ENCODE measurements around the gene SHISA9.

The SHISA9 gene

GRCh38 chr16:12881740-12882139, 19.7 kb upstream of the SHISA9 start:
- TF ChIP-seq PATZ1 (CRISPR knock-in tag; IDR thresholded peaks at IDR 0.05; ENCODE audit: borderline replicate concordance) (no peak), BACH2 (CRISPR knock-in tag; IDR thresholded peaks at IDR 0.05; ENCODE audit: borderline replicate concordance) (no peak), PPARA (CRISPR knock-in tag; IDR thresholded peaks at IDR 0.05; ENCODE audit: borderline replicate concordance) (no peak), CSDC2 (CRISPR knock-in tag; IDR thresholded peaks at IDR 0.05) (no peak), ZC3H10 (CRISPR knock-in tag; IDR thresholded peaks at IDR 0.05) (no peak), ZNF565 (CRISPR knock-in tag; conservative IDR thresholded peaks at IDR 0.05; ENCODE audit: low read depth) (no peak), ZNF8 (CRISPR knock-in tag; IDR thresholded peaks at IDR 0.05) (no peak), ESRRG (CRISPR knock-in tag; IDR thresholded peaks at IDR 0.05) (no peak), ARNTL (CRISPR knock-in tag; IDR thresholded peaks at IDR 0.05; ENCODE audit: borderline replicate concordance, low read depth) (no peak), TCF4 (CRISPR knock-in tag; IDR thresholded peaks at IDR 0.05; ENCODE audit: borderline replicate concordance) (no peak), ZFP30 (CRISPR knock-in tag; IDR thresholded peaks at IDR 0.05) (no peak), RARB (CRISPR knock-in tag; IDR thresholded peaks at IDR 0.05) (no peak), OSR1 (CRISPR knock-in tag; IDR thresholded peaks at IDR 0.05) (no peak), ZFP3 (CRISPR knock-in tag; IDR thresholded peaks at IDR 0.05) (no peak), SNAI2 (CRISPR knock-in tag; IDR thresholded peaks at IDR 0.05) (no peak)
- TF ChIP-seq, protein P1, sequence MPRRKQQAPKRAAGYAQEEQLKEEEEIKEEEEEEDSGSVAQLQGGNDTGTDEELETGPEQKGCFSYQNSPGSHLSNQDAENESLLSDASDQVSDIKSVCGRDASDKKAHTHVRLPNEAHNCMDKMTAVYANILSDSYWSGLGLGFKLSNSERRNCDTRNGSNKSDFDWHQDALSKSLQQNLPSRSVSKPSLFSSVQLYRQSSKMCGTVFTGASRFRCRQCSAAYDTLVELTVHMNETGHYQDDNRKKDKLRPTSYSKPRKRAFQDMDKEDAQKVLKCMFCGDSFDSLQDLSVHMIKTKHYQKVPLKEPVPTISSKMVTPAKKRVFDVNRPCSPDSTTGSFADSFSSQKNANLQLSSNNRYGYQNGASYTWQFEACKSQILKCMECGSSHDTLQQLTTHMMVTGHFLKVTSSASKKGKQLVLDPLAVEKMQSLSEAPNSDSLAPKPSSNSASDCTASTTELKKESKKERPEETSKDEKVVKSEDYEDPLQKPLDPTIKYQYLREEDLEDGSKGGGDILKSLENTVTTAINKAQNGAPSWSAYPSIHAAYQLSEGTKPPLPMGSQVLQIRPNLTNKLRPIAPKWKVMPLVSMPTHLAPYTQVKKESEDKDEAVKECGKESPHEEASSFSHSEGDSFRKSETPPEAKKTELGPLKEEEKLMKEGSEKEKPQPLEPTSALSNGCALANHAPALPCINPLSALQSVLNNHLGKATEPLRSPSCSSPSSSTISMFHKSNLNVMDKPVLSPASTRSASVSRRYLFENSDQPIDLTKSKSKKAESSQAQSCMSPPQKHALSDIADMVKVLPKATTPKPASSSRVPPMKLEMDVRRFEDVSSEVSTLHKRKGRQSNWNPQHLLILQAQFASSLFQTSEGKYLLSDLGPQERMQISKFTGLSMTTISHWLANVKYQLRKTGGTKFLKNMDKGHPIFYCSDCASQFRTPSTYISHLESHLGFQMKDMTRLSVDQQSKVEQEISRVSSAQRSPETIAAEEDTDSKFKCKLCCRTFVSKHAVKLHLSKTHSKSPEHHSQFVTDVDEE (CRISPR knock-in tag; IDR thresholded peaks at IDR 0.05) = no peak
- TF ChIP-seq, protein P2, sequence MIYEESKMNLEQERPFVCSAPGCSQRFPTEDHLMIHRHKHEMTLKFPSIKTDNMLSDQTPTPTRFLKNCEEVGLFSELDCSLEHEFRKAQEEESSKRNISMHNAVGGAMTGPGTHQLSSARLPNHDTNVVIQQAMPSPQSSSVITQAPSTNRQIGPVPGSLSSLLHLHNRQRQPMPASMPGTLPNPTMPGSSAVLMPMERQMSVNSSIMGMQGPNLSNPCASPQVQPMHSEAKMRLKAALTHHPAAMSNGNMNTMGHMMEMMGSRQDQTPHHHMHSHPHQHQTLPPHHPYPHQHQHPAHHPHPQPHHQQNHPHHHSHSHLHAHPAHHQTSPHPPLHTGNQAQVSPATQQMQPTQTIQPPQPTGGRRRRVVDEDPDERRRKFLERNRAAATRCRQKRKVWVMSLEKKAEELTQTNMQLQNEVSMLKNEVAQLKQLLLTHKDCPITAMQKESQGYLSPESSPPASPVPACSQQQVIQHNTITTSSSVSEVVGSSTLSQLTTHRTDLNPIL (CRISPR knock-in tag; IDR thresholded peaks at IDR 0.05; ENCODE audit: low read depth) = no peak
- ATAC-seq = no peak

GRCh38 chr16:12885742-12886141, 15.7 kb upstream of the SHISA9 start:
- no peak for ATAC-seq
- TF ChIP-seq TOX (CRISPR knock-in tag; IDR thresholded peaks at IDR 0.05; ENCODE audit: borderline replicate concordance) (no peak), ARNTL (CRISPR knock-in tag; IDR thresholded peaks at IDR 0.05; ENCODE audit: borderline replicate concordance, low read depth) (no peak)

DNA sequence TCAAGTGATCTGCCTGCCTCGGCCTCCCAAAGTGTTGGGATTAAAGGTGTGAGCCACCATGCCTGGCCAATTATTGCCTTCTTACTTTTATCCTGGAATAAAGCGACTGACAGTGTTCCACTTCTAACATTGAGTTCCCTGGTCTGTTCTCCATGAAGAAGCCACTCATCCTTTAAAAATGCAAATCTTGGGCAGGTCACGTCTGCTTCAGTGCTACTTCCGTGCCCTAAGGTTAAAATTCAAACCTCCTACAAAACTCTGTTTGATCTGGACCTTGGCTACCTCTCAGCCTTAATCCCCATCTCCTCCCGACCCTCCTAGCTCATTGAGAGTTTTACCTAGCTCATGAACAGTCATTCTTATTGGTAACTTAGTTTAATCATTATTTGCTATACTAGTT, 9.6 kb upstream of the SHISA9 start:
- TF ChIP-seq, protein P1 (CRISPR knock-in tag; IDR thresholded peaks at IDR 0.05) = no peak
- no peak for TF ChIP-seq OSR1 (CRISPR knock-in tag; IDR thresholded peaks at IDR 0.05)
- no peak for TF ChIP-seq PPARA (CRISPR knock-in tag; IDR thresholded peaks at IDR 0.05; ENCODE audit: borderline replicate concordance)
- no peak for TF ChIP-seq ARNTL (CRISPR knock-in tag; IDR thresholded peaks at IDR 0.05; ENCODE audit: borderline replicate concordance, low read depth)
- TF ChIP-seq ZFP3 (CRISPR knock-in tag; IDR thresholded peaks at IDR 0.05) = no peak
- no peak for TF ChIP-seq TOX (CRISPR knock-in tag; IDR thresholded peaks at IDR 0.05; ENCODE audit: borderline replicate concordance)
- no peak for TF ChIP-seq ZFP30 (CRISPR knock-in tag; IDR thresholded peaks at IDR 0.05)
- TF ChIP-seq, protein P2 (CRISPR knock-in tag; IDR thresholded peaks at IDR 0.05; ENCODE audit: low read depth) = no peak
- TF ChIP-seq CSDC2 (CRISPR knock-in tag; IDR thresholded peaks at IDR 0.05) = no peak
- no peak for TF ChIP-seq ZNF565 (CRISPR knock-in tag; conservative IDR thresholded peaks at IDR 0.05; ENCODE audit: low read depth)
- TF ChIP-seq ESRRG (CRISPR knock-in tag; IDR thresholded peaks at IDR 0.05) = no peak
- no peak for TF ChIP-seq TCF4 (CRISPR knock-in tag; IDR thresholded peaks at IDR 0.05; ENCODE audit: borderline replicate concordance)
- no peak for TF ChIP-seq RARB (CRISPR knock-in tag; IDR thresholded peaks at IDR 0.05)
- no peak for TF ChIP-seq ZNF8 (CRISPR knock-in tag; IDR thresholded peaks at IDR 0.05)
- TF ChIP-seq, protein P3, sequence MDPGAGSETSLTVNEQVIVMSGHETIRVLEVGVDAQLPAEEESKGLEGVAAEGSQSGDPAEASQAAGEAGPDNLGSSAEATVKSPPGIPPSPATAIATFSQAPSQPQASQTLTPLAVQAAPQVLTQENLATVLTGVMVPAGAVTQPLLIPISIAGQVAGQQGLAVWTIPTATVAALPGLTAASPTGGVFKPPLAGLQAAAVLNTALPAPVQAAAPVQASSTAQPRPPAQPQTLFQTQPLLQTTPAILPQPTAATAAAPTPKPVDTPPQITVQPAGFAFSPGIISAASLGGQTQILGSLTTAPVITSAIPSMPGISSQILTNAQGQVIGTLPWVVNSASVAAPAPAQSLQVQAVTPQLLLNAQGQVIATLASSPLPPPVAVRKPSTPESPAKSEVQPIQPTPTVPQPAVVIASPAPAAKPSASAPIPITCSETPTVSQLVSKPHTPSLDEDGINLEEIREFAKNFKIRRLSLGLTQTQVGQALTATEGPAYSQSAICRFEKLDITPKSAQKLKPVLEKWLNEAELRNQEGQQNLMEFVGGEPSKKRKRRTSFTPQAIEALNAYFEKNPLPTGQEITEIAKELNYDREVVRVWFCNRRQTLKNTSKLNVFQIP (CRISPR knock-in tag; IDR thresholded peaks at IDR 0.05; ENCODE audit: borderline replicate concordance, low read depth) = no peak
- TF ChIP-seq PATZ1 (CRISPR knock-in tag; IDR thresholded peaks at IDR 0.05; ENCODE audit: borderline replicate concordance) = no peak
- no peak for ATAC-seq
